ENCODE results near the gene CFAP92.

CFAP92 gene, protein sequence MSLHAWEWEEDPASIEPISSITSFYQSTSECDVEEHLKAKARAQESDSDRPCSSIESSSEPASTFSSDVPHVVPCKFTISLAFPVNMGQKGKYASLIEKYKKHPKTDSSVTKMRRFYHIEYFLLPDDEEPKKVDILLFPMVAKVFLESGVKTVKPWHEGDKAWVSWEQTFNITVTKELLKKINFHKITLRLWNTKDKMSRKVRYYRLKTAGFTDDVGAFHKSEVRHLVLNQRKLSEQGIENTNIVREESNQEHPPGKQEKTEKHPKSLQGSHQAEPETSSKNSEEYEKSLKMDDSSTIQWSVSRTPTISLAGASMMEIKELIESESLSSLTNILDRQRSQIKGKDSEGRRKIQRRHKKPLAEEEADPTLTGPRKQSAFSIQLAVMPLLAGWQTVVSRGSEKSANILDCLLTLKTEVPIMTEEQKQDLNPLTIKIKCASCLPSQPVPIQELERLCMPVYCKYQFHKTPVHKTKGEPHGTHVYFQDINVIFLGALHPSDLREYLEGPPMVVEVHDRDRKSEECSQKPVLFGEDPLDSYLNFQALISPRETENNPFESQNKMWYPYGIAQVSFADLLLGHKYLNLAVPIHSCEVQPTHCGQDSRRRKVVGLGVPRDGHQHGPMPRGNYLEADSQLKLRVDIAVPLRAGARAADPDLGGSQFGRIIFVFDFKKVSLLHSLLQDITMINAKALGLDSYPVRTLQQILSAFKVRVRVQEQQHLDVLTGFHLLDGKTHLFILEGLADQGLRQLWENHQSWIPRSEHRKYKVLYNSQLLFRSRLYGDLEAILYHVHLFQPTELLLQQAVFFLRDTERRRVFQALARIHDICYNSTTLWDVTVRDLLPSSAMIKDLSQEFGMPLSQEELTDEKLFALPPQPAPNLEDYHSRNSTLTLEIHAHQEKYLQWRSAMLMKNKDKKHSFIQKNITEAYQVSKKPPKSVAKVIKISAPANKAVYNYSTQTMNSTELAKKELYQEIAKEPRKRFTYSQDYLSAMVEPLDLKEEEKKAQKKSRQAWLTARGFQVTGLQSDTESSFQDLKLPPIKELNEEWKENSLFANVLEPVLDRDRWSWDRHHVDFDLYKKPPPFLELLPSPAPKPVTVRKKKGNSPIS

DNA sequence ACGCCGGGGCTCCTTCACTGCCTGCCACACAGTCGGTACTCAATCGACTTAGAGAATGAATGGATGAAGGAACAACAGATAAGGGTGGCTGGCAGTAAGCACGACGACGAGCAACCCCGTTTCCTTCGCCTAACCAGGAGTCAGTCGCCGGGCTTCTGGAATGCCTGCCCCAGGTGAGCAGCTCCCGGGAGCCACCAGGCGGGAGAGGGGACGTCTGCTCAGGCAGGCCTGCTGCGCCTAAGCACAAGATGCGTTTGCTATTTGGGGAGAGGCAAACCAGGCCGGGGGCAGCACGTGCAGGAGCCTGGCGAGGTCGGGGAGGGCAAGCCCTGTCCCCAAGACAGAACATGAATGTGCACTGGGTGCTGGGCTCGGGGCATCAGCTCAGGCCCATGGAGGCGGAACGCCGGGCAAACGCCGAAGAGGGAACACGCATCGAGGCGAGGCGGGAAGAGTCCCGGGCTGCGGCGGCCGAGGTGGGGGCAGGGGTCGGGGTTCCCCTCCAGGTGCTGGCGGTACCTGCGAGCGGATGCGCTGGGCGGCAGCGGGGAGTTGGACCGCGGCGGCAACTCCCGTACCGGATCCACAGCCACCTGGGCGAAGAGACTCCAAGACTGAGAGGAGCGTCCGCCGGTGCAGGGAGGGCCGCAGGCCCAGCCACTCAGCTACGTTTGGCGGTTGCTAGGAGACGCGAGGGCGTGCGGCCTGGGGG lies at the start of gene CFAP92:
CFAP92 (minus strand) TSS at position 616 of the 712 bp plus-strand sequence. CDS start 772 bp downstream, outside the sequence.
- no peak for FAIRE-seq

GRCh38 chr3:129040579-129041300 lies 46.9 kb upstream of the CFAP92 start:
- no peak for FAIRE-seq

- no peak for FAIRE-seq
These were observed 46.1 kb upstream of the CFAP92 start for GRCh38 chr3:129040039-129040336.

DNA sequence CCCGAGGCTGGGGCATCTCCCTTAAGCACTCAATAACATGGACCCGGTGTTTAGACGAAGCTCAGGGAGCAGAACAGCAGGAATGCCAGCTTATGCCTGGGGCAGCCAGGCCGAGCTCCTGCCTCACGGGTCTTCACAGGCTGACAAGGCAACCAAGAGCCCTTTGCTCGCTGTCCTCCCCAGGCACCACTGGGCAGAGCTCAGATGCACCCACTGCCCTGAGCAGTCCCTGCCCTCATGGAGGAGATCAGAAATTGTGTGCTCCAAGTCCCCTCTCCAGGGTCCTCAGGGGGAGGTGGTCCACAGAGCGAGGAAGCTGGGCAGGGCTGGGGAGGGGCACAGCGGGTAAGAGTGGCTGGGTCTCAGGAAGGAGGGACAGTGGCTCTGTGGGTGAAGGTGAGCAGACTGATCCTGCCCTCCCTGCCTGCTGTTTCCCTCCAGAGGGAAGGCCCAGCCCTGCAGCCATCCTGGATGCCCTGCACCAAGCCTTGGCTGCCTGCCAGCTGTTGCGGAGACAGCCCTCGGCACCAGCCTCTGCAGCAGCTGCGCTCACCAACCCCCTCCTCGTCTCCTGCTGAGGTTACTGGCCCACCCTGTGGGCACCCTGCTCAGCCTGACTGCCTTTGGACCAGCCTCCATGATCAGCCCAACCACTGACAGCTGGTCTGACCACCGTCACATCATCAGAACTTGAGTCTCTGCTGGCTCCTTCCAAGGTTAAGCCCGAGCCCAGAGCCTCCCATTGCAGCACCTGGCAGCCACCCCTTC lies 45.6 kb upstream of the CFAP92 start:
- FAIRE-seq = no peak

DNA sequence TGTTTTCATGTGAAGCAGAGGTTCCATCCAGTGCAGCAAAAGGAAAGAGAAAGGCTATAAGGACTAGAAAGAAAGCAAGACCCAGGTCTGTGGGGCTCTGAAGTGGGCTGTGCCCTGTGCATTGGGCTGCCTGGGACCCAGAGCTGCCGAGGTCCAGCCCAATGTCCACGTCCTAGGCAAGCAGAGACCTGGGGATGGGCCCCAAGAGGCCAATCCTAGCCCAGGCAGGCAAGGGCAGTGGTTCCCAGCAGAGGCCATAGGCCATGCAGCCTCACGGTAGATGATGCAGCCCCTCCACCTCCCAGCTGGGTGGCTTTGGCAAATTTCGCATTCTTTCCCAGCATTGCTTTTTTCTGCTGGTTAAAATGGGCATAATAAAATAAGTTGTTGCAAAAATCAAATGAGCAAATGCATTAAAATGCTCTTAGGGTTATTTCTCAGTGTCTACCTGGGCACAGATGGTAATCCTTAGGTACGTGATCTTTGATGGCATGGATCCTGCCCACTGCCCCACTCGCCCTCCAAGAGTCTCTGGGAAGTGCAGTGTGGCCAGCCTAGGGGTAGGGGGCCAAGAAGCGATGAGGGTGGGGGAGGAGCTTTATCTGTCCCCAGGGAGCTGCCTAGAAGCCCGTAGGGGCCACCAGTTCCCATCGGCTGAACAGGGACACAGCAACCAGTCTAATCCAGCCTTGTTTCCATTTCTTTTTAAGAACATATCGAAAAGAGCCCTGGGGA lies 44.4 kb upstream of the CFAP92 start:
- no peak for FAIRE-seq

- no peak for FAIRE-seq
These were observed 43.2 kb upstream of the CFAP92 start for GRCh38 chr3:129037093-129037419.

DNA sequence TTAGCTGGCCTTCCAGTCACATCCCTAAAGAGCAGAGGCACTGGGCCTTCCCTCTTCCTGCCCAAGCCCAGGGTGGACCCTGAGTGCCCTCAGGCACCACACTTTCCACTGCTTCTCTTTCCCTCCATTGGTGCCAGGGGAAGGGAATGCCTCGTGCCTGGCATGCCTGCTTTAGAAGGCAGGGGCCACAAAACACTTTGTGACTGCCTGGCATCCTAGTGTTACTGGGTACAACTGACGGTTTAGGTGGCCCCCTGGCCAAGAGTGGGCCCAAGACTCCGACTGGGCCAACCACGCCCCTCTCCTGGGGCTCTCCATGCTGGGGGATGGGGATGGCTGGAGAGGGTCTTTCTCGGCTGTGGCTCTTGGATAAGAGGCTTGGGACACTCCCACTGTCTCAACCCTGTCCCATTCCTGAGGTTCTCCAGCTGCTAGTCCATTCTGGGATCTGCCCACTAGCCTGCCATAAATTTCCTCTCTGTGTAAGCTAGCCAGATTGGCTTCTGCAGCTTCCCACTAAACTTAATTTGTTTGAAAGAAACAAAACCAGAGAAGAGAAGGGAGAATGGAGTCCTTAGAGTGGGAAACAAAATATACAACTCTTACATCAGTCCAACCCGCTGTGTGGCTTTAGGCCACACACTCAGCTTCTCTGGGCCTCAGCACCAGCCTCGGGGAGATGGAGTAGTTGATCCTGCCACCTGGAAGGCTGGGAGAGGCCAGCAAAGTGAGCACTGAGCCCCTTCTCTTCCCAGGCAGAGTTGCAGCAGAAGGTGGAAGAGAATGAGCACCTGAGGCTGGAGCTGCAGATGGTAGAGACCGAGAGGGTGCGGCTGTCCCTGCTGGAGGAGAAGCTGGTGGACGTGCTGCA lies 42.6 kb upstream of the CFAP92 start:
- FAIRE-seq = no peak

- no peak for FAIRE-seq
These were observed 41.7 kb upstream of the CFAP92 start for GRCh38 chr3:129035360-129036221.

- FAIRE-seq = no peak
These were observed 40.8 kb upstream of the CFAP92 start for GRCh38 chr3:129034642-129035041.

GRCh38 chr3:129033633-129034321 lies 39.9 kb upstream of the CFAP92 start:
- no peak for FAIRE-seq

GRCh38 chr3:129033151-129033550 lies 39.3 kb upstream of the CFAP92 start:
- no peak for FAIRE-seq

DNA sequence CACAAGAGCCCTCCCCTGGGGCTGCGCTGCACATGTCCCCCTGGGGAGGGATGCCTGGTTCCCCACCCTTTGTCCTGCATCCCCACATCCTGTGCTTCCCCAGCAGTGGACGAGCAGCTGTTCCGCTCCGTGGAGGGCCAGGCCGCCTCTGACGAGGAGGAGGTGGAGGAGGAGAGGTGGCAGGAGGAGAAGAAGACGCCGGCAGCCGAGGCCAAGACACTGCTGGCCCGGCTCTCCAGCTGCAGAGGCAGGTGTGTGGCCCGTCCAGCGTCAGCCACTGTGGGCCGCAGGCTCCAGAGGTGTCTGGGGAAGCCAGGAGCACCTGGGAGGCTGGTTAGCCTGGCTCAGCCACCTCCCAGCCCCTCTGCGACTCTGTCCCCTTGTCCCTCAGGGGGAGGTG lies 38.8 kb upstream of the CFAP92 start:
- FAIRE-seq = no peak

DNA sequence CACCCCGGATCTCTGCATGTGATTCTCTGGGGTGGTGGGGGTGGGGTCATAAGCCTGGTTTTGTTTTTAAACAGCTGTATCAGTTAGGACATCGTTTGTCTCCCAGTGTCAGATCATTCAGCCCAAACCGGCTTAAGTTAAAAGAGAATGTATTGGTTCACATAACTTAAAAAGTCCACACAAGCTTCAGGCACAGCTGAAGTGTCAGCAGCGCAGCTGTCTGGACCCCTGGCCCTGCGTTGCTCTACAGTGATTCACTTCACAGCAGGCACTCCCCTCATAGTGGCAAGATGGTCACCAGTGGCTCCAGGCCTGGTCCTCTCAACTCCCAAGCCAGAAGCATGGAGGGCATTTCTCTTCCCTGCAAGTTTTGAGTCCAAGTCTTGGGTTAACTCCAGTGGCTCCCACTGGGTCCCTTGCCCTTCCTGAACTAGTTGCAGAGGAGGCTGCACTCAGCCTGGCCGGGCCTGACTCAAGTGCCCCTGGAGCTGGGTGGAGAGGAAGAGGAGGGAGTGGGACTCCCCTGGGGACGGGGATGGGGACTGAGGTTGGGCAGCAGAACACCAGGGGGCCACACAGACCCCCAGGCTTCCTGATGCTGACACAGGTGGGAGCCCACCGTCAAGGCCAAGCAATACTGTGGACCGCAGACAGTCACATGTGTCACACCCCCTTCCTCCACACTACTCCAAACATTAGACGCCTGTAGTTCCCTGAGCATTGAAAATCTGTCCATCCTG lies 37.8 kb upstream of the CFAP92 start:
- FAIRE-seq = no peak

GRCh38 chr3:129030611-129031010 lies 36.7 kb upstream of the CFAP92 start:
- FAIRE-seq = no peak

DNA sequence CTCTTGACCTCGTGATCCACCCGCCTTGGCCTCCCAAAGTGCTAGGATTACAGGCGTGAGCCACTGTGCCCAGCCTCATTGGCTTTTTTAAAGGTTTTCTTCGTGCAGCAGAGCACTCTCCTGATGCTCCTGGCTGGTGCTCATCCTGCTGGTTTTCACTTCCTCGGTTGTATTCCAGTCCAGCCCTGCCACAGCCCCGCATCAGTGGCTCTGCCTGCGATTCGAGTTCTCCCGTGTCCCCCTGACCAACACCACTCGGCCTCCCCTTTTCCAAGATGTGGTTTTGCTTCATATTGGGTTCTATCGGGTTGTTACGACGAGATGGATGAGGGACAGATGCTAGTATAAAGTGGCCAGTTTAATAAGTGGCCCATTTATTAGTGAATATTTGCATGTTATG lies 35.0 kb upstream of the CFAP92 start:
- FAIRE-seq = no peak

DNA sequence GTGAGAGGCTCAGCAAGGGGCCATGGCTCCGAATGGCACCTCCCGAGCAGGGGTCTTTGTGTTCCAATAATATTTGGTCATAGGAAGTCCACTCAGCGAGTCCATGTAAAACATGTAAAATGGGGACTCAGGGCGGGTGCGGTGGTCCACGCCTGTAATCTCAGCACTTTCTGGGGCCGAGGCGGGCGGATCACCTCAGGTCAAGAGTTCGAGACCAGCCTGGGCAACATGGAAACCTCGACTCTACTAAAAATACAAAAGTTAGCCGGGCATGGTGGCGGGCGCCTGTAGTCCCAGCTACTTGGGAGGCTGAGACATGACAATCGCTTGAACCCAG lies 33.6 kb upstream of the CFAP92 start:
- no peak for FAIRE-seq

- no peak for FAIRE-seq
These were observed 33.1 kb upstream of the CFAP92 start for GRCh38 chr3:129026728-129027543.
